Subcutaneous adipose tissue (tissue), 4 donors: ENCODE results near the gene DAAM1. TPM values are rescaled to one million over a fixed set of nuclear protein-coding genes. Genes with fewer than 3 reads are reported as not detected.

Source experiments
- CTCF ChIP-seq: fragments of 450-650 bp; IDR thresholded peaks from one replicate; pipeline ENCODE4 v1.5.1; 2016; ENCODE audit warnings: low read depth, mild to moderate bottlenecking, control low read depth, antibody characterized with exemption, moderate library complexity
- total RNA-seq, 4 donors: library from RNA; depleted of rRNA; stranded (reverse); fragments of >200 nt; gene quantifications; one replicate each; pipeline ENCODE4 v1.1.0, GENCODE V29; 2016

Gene DAAM1
- total RNA-seq, 4 donors from 2014 or later, result 42.3 to 98.0 (median 59.0) TPM

- no peak for TF ChIP-seq CTCF
Measured at GRCh38 chr14:59217011-59217410, 28.5 kb downstream of the DAAM1 start.

GRCh38 chr14:59221568-59221967 is 33.1 kb downstream of the DAAM1 start:
- no peak for TF ChIP-seq CTCF

- no peak for TF ChIP-seq CTCF
Measured at GRCh38 chr14:59224341-59224740, 35.9 kb downstream of the DAAM1 start.

GRCh38 chr14:59225281-59225680 is 36.8 kb downstream of the DAAM1 start:
- no peak for TF ChIP-seq CTCF

- TF ChIP-seq CTCF, result no peak
Measured at GRCh38 chr14:59228421-59228820, 40.0 kb downstream of the DAAM1 start.

GRCh38 chr14:59229653-59230406 is 41.4 kb downstream of the DAAM1 start:
- TF ChIP-seq CTCF, result no peak

GRCh38 chr14:59236195-59236594 is 47.7 kb downstream of the DAAM1 start:
- no peak for TF ChIP-seq CTCF
